ENCODE results near the gene CTDSPL.

- TF ChIP-seq CTCF (IDR thresholded peaks at IDR 0.05 in 2 of 3, conservative IDR thresholded peaks at IDR 0.05 in 1 of 3; ENCODE audit: borderline replicate concordance in 1 of 3, insufficient read depth in 1 of 3, low read depth in 2 of 3, low read length in 2 of 3) (no peak), EZH2 (IDR thresholded peaks at IDR 0.05) (no peak), FOSL1 (IDR thresholded peaks at IDR 0.05; ENCODE audit: low read depth) (no peak), POLR2A (IDR thresholded peaks at IDR 0.05; ENCODE audit: borderline replicate concordance, extremely low read depth, insufficient read depth, insufficient read length) (no peak), YY1 (IDR thresholded peaks at IDR 0.05; ENCODE audit: extremely low read depth, insufficient replicate concordance, low read depth, low read length) (no peak), SIN3A (IDR thresholded peaks at IDR 0.05; ENCODE audit: low read depth) (no peak), POLR2AphosphoS5 (IDR thresholded peaks at IDR 0.05; ENCODE audit: low read depth, low read length) (no peak), EZH2phosphoT487 (IDR thresholded peaks at IDR 0.05; ENCODE audit: borderline replicate concordance) (no peak), JUND (IDR thresholded peaks at IDR 0.05) (no peak), ZFX (IDR thresholded peaks at IDR 0.05) (no peak), RAD21 (IDR thresholded peaks at IDR 0.05; ENCODE audit: low read depth) (no peak)
- TF ChIP-seq, protein P1, sequence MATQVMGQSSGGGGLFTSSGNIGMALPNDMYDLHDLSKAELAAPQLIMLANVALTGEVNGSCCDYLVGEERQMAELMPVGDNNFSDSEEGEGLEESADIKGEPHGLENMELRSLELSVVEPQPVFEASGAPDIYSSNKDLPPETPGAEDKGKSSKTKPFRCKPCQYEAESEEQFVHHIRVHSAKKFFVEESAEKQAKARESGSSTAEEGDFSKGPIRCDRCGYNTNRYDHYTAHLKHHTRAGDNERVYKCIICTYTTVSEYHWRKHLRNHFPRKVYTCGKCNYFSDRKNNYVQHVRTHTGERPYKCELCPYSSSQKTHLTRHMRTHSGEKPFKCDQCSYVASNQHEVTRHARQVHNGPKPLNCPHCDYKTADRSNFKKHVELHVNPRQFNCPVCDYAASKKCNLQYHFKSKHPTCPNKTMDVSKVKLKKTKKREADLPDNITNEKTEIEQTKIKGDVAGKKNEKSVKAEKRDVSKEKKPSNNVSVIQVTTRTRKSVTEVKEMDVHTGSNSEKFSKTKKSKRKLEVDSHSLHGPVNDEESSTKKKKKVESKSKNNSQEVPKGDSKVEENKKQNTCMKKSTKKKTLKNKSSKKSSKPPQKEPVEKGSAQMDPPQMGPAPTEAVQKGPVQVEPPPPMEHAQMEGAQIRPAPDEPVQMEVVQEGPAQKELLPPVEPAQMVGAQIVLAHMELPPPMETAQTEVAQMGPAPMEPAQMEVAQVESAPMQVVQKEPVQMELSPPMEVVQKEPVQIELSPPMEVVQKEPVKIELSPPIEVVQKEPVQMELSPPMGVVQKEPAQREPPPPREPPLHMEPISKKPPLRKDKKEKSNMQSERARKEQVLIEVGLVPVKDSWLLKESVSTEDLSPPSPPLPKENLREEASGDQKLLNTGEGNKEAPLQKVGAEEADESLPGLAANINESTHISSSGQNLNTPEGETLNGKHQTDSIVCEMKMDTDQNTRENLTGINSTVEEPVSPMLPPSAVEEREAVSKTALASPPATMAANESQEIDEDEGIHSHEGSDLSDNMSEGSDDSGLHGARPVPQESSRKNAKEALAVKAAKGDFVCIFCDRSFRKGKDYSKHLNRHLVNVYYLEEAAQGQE (IDR thresholded peaks at IDR 0.05; ENCODE audit: low read depth) = no peak
- TF ChIP-seq, protein P2, sequence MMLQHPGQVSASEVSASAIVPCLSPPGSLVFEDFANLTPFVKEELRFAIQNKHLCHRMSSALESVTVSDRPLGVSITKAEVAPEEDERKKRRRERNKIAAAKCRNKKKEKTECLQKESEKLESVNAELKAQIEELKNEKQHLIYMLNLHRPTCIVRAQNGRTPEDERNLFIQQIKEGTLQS (IDR thresholded peaks at IDR 0.05) = no peak
Observed at GRCh38 chr3:37969596-37970100, 108.0 kb downstream of the CTDSPL start.

Data from HCT116 (cell line).